OCI-LY7 (cell line): ENCODE results near the gene BTBD9.

ENCODE experiments used
- EZH2phosphoT487 ChIP-seq: fragments of 200-600 bp; sonication (generic); IDR thresholded peaks from 2 replicates; pipeline ENCODE4 v1.6.1; 2018; ENCODE audit warnings: low read depth, borderline replicate concordance, mild to moderate bottlenecking, mixed run types, antibody characterized with exemption, low read length, moderate library complexity, mixed read lengths
- TF ChIP-seq, protein P1 (sequence below): fragments of 200-600 bp; sonication (generic); conservative IDR thresholded peaks from 2 replicates; pipeline ENCODE4 v1.5.1; 2014; ENCODE audit warnings: mild to moderate bottlenecking, antibody characterized with exemption, low read length, moderate library complexity, mixed read lengths

DNA sequence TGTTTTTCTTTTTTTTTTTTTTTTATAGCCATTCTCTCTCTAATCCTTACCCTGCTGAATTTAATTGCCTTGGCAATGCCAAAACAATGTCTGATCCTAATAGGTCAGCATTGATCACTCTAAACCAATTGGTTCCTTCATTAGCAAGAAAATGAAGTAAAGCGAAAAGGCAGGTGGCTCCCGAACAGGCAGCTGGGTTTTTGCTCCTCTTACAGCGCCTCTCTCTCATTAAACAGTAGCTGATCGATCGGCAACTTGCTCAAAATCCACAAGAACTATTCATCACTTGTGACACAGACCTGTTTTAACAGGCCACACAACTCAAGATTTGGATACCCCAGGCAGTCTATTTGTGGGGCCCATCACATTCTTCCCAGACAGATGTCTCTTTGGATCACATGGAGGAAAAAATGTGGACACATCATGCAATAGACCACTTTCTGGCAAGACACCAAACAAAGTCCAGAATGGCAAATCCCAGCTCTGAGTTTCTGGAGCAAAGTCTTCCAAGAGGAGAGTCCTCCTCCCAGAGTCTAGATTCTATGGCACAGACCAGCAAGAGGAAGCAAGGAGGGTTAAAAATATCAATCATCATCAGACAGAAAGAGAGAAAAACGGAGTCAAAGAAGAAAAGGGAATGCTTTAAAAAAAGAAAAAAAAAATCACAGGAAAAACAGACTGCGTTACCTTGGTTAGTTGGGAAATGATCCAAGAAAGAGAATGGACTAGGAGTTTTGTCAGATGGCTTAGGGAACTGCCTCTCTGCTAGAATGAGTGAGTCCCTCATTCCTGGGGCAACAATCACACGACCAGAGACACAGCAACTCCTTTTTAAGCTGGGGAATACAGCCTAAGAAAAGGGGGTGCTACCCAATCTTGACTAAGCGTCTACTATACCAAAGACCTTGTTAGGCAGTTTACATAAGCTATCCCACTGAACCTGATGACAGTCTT lies 247.8 kb downstream of the BTBD9 start:
- TF ChIP-seq, protein P1, sequence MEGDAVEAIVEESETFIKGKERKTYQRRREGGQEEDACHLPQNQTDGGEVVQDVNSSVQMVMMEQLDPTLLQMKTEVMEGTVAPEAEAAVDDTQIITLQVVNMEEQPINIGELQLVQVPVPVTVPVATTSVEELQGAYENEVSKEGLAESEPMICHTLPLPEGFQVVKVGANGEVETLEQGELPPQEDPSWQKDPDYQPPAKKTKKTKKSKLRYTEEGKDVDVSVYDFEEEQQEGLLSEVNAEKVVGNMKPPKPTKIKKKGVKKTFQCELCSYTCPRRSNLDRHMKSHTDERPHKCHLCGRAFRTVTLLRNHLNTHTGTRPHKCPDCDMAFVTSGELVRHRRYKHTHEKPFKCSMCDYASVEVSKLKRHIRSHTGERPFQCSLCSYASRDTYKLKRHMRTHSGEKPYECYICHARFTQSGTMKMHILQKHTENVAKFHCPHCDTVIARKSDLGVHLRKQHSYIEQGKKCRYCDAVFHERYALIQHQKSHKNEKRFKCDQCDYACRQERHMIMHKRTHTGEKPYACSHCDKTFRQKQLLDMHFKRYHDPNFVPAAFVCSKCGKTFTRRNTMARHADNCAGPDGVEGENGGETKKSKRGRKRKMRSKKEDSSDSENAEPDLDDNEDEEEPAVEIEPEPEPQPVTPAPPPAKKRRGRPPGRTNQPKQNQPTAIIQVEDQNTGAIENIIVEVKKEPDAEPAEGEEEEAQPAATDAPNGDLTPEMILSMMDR: no peak
- TF ChIP-seq EZH2phosphoT487: no peak
